Esophagus muscularis mucosa (tissue), 4 donors: ENCODE results near the gene KLK2. TPM values are rescaled to one million over a fixed set of nuclear protein-coding genes. Genes with fewer than 3 reads are reported as not detected.

ENCODE experiments used
- DNase-seq: peaks from one replicate; pipeline ENCODE4 v3.0.0-alpha.2; 2017; ENCODE audit errors: extremely low spot score
- H3K27ac ChIP-seq, 4 donors: fragments of 200-600 bp; sonication (generic); replicated peaks in 1 of 4; 1 replicate in 3 of 4; 2 replicates in 1 of 4; pipeline ENCODE4 v1.5.1; 2016 to 2019; ENCODE audit warnings: mild to moderate bottlenecking in 1 of 4
- H3K27me3 ChIP-seq, 4 donors: fragments of 200-600 bp; sonication (generic); one replicate each; pipeline versions ENCODE4 v1.5.1 to v1.6.0; 2016 to 2019
- H3K36me3 ChIP-seq, 4 donors: fragments of 200-600 bp; sonication (generic); one replicate each; pipeline ENCODE4 v1.5.1; 2016 to 2019
- H3K4me1 ChIP-seq, 4 donors: fragments of 200-600 bp; sonication (generic); one replicate each; pipeline ENCODE4 v1.5.1; 2016 to 2019
- H3K4me3 ChIP-seq, 4 donors: fragments of 200-600 bp; sonication (generic); 1 replicate in 2 of 4; 2 replicates in 2 of 4; pipeline ENCODE4 v1.5.1; 2016 to 2019; ENCODE audit warnings: mild to moderate bottlenecking in 4 of 4, moderate library complexity in 1 of 4
- H3K9me3 ChIP-seq, 4 donors: fragments of 200-600 bp; sonication (generic); 1 replicate in 3 of 4; 2 replicates in 1 of 4; pipeline ENCODE4 v1.5.1; 2016 to 2019
- CTCF ChIP-seq, 3 experiments: fragments of 200-600 bp in 2 of 3; fragments of 450-650 bp in 1 of 3; sonication (generic) in 2 of 3; IDR thresholded peaks; one replicate each; pipeline ENCODE4 v1.5.1; 2017 to 2019; ENCODE audit warnings: antibody characterized with exemption in 3 of 3, mild to moderate bottlenecking in 2 of 3, moderate library complexity in 1 of 3
- EP300 ChIP-seq: sonication (generic); formaldehyde crosslinking; IDR thresholded peaks from one replicate; pipeline ENCODE4 v1.6.1; 2017; ENCODE audit warnings: antibody characterized with exemption
- POLR2A ChIP-seq: fragments of 450-650 bp; IDR thresholded peaks from one replicate; pipeline ENCODE4 v1.6.1; 2017; ENCODE audit warnings: antibody characterized with exemption, moderate library complexity, mild to moderate bottlenecking, low read depth
- POLR2AphosphoS5 ChIP-seq, 2 donors: sonication (generic); formaldehyde crosslinking; IDR thresholded peaks; one replicate each; pipeline ENCODE4 v1.6.1; 2017; ENCODE audit warnings: antibody characterized with exemption in 2 of 2
- WGBS: methylation state at CpG from one replicate; pipeline ENCODE4 v1.1.5; 2018; 5-methylcytosine and 5-hydroxymethylcytosine counted together
- intact Hi-C: fragments of 100-400 bp; cut with DNase I; formaldehyde crosslinking; loops from one replicate; pipeline ENCODE4 v1.15.1; 2023
- total RNA-seq, 4 donors: library from RNA; depleted of rRNA; stranded (reverse); fragments of >200 nt; gene quantifications; one replicate each; pipeline versions ENCODE4 v1.1.0 to v1.2.1, GENCODE V29; 2016

The KLK2 gene
- total RNA-seq, 4 donors from 2014 or later, result not detected

DNA sequence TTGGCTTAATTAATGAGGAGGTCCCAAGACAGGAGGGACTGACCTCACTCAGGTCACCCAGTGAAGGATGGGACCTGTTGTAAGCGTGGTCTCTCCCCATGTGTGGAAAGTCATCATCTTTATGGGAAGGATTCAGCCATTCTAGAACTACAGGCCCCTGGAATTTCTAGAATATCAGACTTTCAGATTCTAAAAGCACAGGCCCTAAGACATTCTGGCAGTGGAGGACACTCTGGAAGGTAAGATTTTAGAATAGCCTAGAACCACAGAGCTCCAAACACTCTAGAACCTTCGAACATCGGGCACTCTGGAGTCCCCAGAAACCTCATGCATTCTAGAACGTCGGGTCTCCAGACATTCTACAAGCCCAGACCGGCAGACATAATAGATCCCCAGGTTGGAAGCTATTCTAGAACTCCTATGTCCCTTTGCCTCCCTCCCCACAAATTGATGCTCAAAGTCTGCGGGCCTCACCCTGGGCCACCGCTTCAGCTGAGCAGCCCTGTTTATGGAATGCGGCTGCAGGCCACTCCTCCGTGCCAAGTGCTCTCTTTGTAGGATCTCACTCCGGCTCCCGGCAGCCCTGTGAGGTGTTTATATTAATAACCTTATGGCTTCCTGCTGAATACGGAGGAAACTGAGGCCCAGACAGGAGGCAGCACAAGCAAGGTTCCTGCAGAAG, 38.0 kb upstream of the KLK2 start:
- no peaks in the 10 kb centered on the region for H3K9me3 ChIP-seq
- WGBS, result 32% methylated on average over 11 of the region's 13 CpGs
- TF ChIP-seq EP300 (no peak), POLR2A (no peak)
- no peaks in the 10 kb centered on the region for H3K36me3 ChIP-seq
- peaks cover 0 to 73% (median 3%) of the 10 kb centered on the region in 4 donors for H3K27me3 ChIP-seq
- intact Hi-C loops, result no loop called here
- H3K27ac ChIP-seq, result peak overlapping the region in 1 of 4 donors; percentile 38
- H3K4me3 ChIP-seq, result peak overlapping the region; percentile 55 to 67 (median 58)
- peaks cover 7 to 20% (median 14%) of the 10 kb centered on the region in 4 donors for H3K4me1 ChIP-seq
- DNase-seq, result no peak

- no peak for TF ChIP-seq EP300
- no peak for TF ChIP-seq CTCF (IDR thresholded peaks at IDR 0.05)
- peak; percentile 16 to 42 for TF ChIP-seq POLR2AphosphoS5 (IDR thresholded peaks at IDR 0.05)
- no peak for TF ChIP-seq POLR2A
- H3K4me1 ChIP-seq, result peaks cover 7 to 20% (median 14%) of the 10 kb centered on the region in 4 donors
- H3K9me3 ChIP-seq, result no peaks in the 10 kb centered on the region
- 8% methylated on average over 18 of the region's 67 CpGs for WGBS
- DNase-seq, result no peak
- peak overlapping the region in 1 of 4 donors; percentile 38 for H3K27ac ChIP-seq
- H3K27me3 ChIP-seq, result peaks cover 0 to 66% (median 3%) of the 10 kb centered on the region in 4 donors
- no peaks in the 10 kb centered on the region for H3K36me3 ChIP-seq
- H3K4me3 ChIP-seq, result peak overlapping the region; percentile 55 to 67 (median 58)
- intact Hi-C loops, result no loop called here
Observed at GRCh38 chr19:50835785-50836542, 37.3 kb upstream of the KLK2 start.

- no peak for DNase-seq
- Histone ChIP-seq H3K4me1 (peaks cover 7 to 20% (median 14%) of the 10 kb centered on the region in 4 donors), H3K27me3 (peaks cover 0 to 59% (median 3%) of the 10 kb centered on the region in 4 donors), H3K4me3 (peak overlapping the region in 2 of 4 donors; percentile 57 to 58), H3K27ac (no peak overlapping the region), H3K9me3 (no peaks in the 10 kb centered on the region), H3K36me3 (no peaks in the 10 kb centered on the region)
- TF ChIP-seq POLR2A (no peak), EP300 (no peak), POLR2AphosphoS5 (IDR thresholded peaks at IDR 0.05) (no peak), CTCF (IDR thresholded peaks at IDR 0.05) (no peak)
- WGBS, result 57% methylated on average over 11 of the region's 19 CpGs
- intact Hi-C loops, result no loop called here
Observed at GRCh38 chr19:50836543-50837195, 36.6 kb upstream of the KLK2 start.

DNA sequence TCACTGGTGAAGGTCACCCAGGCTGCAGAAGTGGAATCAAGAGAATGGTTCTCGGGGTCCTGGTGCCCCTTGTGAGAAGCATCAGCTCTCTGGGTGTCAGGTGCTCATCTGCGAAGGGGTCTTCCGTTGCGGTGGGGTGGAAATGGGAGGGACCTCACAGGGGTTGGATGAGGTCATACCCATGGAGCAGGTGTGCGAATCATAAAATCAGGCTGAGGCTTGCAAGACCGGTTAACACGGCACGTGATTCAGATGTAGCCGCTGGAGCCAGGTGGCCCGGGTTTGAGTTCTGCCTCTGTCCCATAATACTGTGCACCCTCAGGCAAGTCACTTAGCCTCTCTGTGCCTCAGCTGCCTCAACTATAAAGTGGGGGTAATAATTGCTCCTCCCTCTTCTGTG, 35.9 kb upstream of the KLK2 start:
- no peaks in the 10 kb centered on the region for H3K36me3 ChIP-seq
- no peak overlapping the region for H3K4me3 ChIP-seq
- peaks cover 7 to 20% (median 14%) of the 10 kb centered on the region in 4 donors for H3K4me1 ChIP-seq
- no peak overlapping the region for H3K27ac ChIP-seq
- peaks cover 0 to 4% (median under 1%) of the 10 kb centered on the region in 4 donors for H3K9me3 ChIP-seq
- WGBS, result 78% methylated on average over 10 of the region's 10 CpGs
- H3K27me3 ChIP-seq, result peaks cover 0 to 57% (median 3%) of the 10 kb centered on the region in 4 donors
- intact Hi-C loops, result no loop called here
- DNase-seq, result no peak
- no peak for TF ChIP-seq POLR2A
- no peak for TF ChIP-seq POLR2AphosphoS5 (IDR thresholded peaks at IDR 0.05)
- no peak for TF ChIP-seq EP300
- TF ChIP-seq CTCF (IDR thresholded peaks at IDR 0.05), result no peak

- intact Hi-C loops, result no loop called here
- Histone ChIP-seq H3K4me3 (no peak overlapping the region), H3K9me3 (peaks cover 0 to 9% (median 6%) of the 10 kb centered on the region in 4 donors), H3K4me1 (peaks cover 7 to 20% (median 14%) of the 10 kb centered on the region in 4 donors), H3K27ac (no peak overlapping the region), H3K27me3 (peaks cover 0 to 47% (median 3%) of the 10 kb centered on the region in 4 donors), H3K36me3 (no peaks in the 10 kb centered on the region)
- WGBS, result 31% methylated on average over 6 of the region's 6 CpGs
- TF ChIP-seq CTCF (IDR thresholded peaks at IDR 0.05), result no peak
- no peak for DNase-seq
Observed at GRCh38 chr19:50838239-50838638, 35.0 kb upstream of the KLK2 start.
